ENCODE results near the gene RDH5. TPM values are rescaled to one million over a fixed set of nuclear protein-coding genes. Genes with fewer than 3 reads are reported as not detected.
A peak's percentile ranks its signal among the peaks of the same experiment; 100 is the strongest.

RDH5 gene
- total RNA-seq, 4 donors from 2014 or later = 0.94 to 9.7 (median 6.8) TPM

GRCh38 chr12:55745361-55746173 is 25.4 kb downstream of the RDH5 start:
- no peak for TF ChIP-seq POLR2A (IDR thresholded peaks at IDR 0.05)
- TF ChIP-seq CTCF (IDR thresholded peaks at IDR 0.05) = no peak
- Histone ChIP-seq H3K4me1 (peaks cover 25 to 34% of the 10 kb centered on the region in 2 donors), H3K9me3 (no peaks in the 10 kb centered on the region), H3K27me3 (no peaks in the 10 kb centered on the region), H3K27ac (peak overlapping the region in 2 of 3 donors; percentile 33 to 49), H3K4me3 (replicated peaks in 1 of 3) (no peak overlapping the region), H3K36me3 (no peaks in the 10 kb centered on the region)
- DNase-seq = peak in 1 of 2 donors; percentile 47
- WGBS, 2 donors = 14 to 19% methylated on average over 13 of the region's 13 CpGs
- intact Hi-C loops (cut with DNase I) = no loop called here

GRCh38 chr12:55746174-55746912 is 26.1 kb downstream of the RDH5 start:
- no peaks in the 10 kb centered on the region for H3K36me3 ChIP-seq
- H3K4me3 ChIP-seq (replicated peaks in 1 of 3) = no peak overlapping the region
- H3K4me1 ChIP-seq = peaks cover 25 to 34% of the 10 kb centered on the region in 2 donors
- DNase-seq = no peak
- TF ChIP-seq POLR2A (IDR thresholded peaks at IDR 0.05) = no peak
- TF ChIP-seq CTCF (IDR thresholded peaks at IDR 0.05) = no peak
- H3K27ac ChIP-seq = peak overlapping the region in 2 of 3 donors; percentile 33 to 49
- H3K9me3 ChIP-seq = no peaks in the 10 kb centered on the region
- 42 to 51% methylated on average over 3 of the region's 3 CpGs for WGBS, 2 donors
- H3K27me3 ChIP-seq = no peaks in the 10 kb centered on the region
- intact Hi-C loops (cut with DNase I) = no loop called here

GRCh38 chr12:55746913-55747231 is 26.7 kb downstream of the RDH5 start:
- no peak overlapping the region for H3K4me3 ChIP-seq (replicated peaks in 1 of 3)
- H3K4me1 ChIP-seq = peaks cover 25 to 34% of the 10 kb centered on the region in 2 donors
- intact Hi-C loops (cut with DNase I) = no loop called here
- no peaks in the 10 kb centered on the region for H3K9me3 ChIP-seq
- no peak for DNase-seq
- no peak overlapping the region for H3K27ac ChIP-seq
- no peaks in the 10 kb centered on the region for H3K27me3 ChIP-seq
- TF ChIP-seq CTCF (IDR thresholded peaks at IDR 0.05) (no peak), POLR2A (IDR thresholded peaks at IDR 0.05) (no peak)
- H3K36me3 ChIP-seq = peaks cover 0 to 2% of the 10 kb centered on the region in 2 donors

- TF ChIP-seq POLR2A (IDR thresholded peaks at IDR 0.05) (no peak), CTCF (IDR thresholded peaks at IDR 0.05) (no peak)
- intact Hi-C loops (cut with DNase I) = no loop called here
- Histone ChIP-seq H3K9me3 (no peaks in the 10 kb centered on the region), H3K4me1 (peaks cover 22 to 26% of the 10 kb centered on the region in 2 donors), H3K36me3 (peaks cover 0 to 14% of the 10 kb centered on the region in 2 donors), H3K27ac (no peak overlapping the region), H3K27me3 (no peaks in the 10 kb centered on the region), H3K4me3 (replicated peaks in 1 of 3) (no peak overlapping the region)
- 93 to 95% methylated on average over 13 to 18 of the region's 18 CpGs for WGBS, 2 donors
- DNase-seq = no peak
Observed at GRCh38 chr12:55748230-55748993, 28.2 kb downstream of the RDH5 start.
